Lower leg skin (tissue), 4 donors: ENCODE data around the gene NUDT9. TPM values are rescaled to one million over a fixed set of nuclear protein-coding genes. Genes with fewer than 3 reads are reported as not detected.
"Not testable (repeated sequence)": the region's sequence is repeated elsewhere in the genome, so short reads cannot be mapped to it uniquely, and the experiment has no call there.

Source experiments
- DNase-seq, 2 donors: peaks; one replicate each; pipeline ENCODE4 v3.0.0-alpha.2; 2019; ENCODE audit warnings: low spot score in 2 of 2
- H3K4me3 ChIP-seq: fragments of 200-600 bp; sonication (generic); 2 replicates; pipeline ENCODE4 v1.5.1; 2017; ENCODE audit warnings: mild to moderate bottlenecking, low read depth; ENCODE audit not compliant: poor library complexity, severe bottlenecking
- CTCF ChIP-seq, 3 donors: fragments of 450-650 bp; IDR thresholded peaks; one replicate each; pipeline ENCODE4 v1.5.1; 2016; ENCODE audit warnings: antibody characterized with exemption in 3 of 3, mild to moderate bottlenecking in 3 of 3, moderate library complexity in 2 of 3
- POLR2A ChIP-seq, 2 donors: fragments of 450-650 bp; IDR thresholded peaks; one replicate each; pipeline ENCODE4 v1.6.1; 2016 to 2017; ENCODE audit warnings: antibody characterized with exemption in 2 of 2, mild to moderate bottlenecking in 1 of 2, moderate library complexity in 1 of 2
- WGBS, 2 donors: methylation state at CpG; one replicate each; pipeline ENCODE4 v1.1.5; 2018; 5-methylcytosine and 5-hydroxymethylcytosine counted together
- intact Hi-C: fragments of 100-400 bp; cut with DNase I; formaldehyde crosslinking; loops from one replicate; pipeline ENCODE4 v1.15.0; 2023; ENCODE audit warnings: low total_unique reads
- total RNA-seq, 4 donors: library from RNA; depleted of rRNA; stranded (reverse); fragments of >200 nt; gene quantifications; one replicate each; pipeline ENCODE4 v1.1.0, GENCODE V29; 2016

The NUDT9 gene
- total RNA-seq, 4 donors from 2014 or later, result 12.5 to 30.9 (median 21.7) TPM

DNA sequence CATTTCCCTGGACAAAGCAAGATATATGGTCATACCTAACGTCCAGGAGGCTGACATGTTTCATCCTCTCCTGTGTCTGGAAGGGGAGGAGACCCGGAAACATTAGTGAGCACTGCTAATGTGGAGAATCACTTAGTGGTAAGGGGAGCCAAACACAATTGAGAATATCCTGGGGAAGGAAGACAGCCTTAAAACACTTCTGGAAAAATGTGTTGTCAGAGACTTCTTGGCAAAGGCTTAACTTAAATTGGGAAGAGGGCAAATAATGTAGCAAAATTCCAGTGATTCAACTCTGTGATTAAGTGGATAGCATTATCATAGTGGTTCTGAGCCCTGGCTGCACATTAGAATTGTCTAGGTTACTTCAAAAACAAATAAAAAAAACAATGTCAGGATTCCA is 67.3 kb downstream of the NUDT9 start:
- no peak overlapping the region for H3K4me3 ChIP-seq
- intact Hi-C loops, result no loop called here
- DNase-seq, result no peak
- no peak for TF ChIP-seq POLR2A (IDR thresholded peaks at IDR 0.05)
- TF ChIP-seq CTCF (IDR thresholded peaks at IDR 0.05), result no peak
- 71 to 72% methylated on average over 2 of the region's 2 CpGs for WGBS, 2 donors

DNA sequence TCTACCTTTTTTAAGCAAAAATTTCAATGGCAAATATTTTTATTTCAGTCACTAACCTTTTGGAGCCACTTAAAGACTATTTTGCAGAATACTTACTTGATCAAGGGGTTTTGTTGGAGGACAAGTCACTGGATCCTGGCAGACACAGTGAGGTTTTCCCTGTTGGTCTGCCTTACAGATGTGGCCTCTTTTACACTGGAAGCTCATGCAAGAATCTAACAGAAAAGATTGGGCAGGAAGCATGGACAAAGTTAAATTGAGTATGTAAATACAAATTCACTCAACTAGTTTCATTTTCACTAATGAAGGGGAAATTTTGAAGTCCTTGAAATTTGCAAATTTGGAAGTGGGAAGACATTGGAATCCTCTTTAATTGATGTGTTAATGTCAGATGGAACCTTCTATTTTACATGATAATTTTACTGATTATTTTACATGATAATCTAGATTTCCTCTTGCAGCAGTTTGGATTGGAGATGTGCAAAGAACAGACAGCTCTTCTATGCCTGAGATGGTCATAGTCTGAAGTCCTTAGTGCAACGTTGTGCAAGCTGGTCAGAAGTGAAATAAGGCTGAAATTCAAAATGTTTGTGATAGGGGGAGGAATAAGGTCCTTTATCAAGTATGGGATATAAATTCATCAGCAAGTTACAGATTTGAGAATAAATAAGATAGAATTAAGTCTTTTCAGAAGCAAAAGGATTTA is 68.4 kb downstream of the NUDT9 start:
- H3K4me3 ChIP-seq, result no peak overlapping the region
- no peak for TF ChIP-seq CTCF (IDR thresholded peaks at IDR 0.05)
- TF ChIP-seq POLR2A (IDR thresholded peaks at IDR 0.05), result no peak
- WGBS, 2 donors, result 55 to 65% methylated on average over 1 of the region's 1 CpG
- intact Hi-C loops, result no loop called here
- no peak for DNase-seq

- no peak overlapping the region for H3K4me3 ChIP-seq
- no peak for TF ChIP-seq POLR2A (IDR thresholded peaks at IDR 0.05)
- TF ChIP-seq CTCF (IDR thresholded peaks at IDR 0.05), result no peak
- no peak for DNase-seq
- 74 to 84% methylated on average over 2 of the region's 2 CpGs for WGBS, 2 donors
- intact Hi-C loops, result no loop called here
Observed at GRCh38 chr4:87491436-87491835, 69.1 kb downstream of the NUDT9 start.

- H3K4me3 ChIP-seq, DNase-seq, intact Hi-C loops: not testable (repeated sequence)
- 83 to 89% methylated on average over 2 of the region's 2 CpGs for WGBS, 2 donors
Observed at GRCh38 chr4:87491851-87492250, 69.5 kb downstream of the NUDT9 start.

DNA sequence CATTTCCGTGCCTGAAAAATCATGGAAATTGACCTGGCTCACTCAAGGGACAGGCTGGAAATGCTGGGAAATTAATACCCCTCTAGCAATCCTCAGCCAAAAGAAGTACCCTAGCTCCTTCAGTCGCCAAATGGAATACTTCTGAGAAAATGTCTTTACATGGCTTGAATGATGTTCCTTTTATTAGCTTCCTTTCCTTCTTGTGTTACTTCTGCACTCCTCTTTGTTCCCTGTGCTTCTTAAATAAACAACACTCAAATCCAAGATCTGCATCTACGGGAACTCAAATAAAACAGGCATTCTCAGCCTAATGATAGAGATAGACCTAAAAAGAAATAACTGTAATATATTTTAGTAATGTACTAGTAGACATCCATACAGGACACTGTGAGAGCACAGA is 70.7 kb downstream of the NUDT9 start:
- DNase-seq, result no peak
- TF ChIP-seq CTCF (IDR thresholded peaks at IDR 0.05) (no peak), POLR2A (IDR thresholded peaks at IDR 0.05) (no peak)
- H3K4me3 ChIP-seq, result no peak overlapping the region
- WGBS, 2 donors, result 85 to 88% methylated on average over 3 of the region's 3 CpGs
- intact Hi-C loops, result no loop called here

DNA sequence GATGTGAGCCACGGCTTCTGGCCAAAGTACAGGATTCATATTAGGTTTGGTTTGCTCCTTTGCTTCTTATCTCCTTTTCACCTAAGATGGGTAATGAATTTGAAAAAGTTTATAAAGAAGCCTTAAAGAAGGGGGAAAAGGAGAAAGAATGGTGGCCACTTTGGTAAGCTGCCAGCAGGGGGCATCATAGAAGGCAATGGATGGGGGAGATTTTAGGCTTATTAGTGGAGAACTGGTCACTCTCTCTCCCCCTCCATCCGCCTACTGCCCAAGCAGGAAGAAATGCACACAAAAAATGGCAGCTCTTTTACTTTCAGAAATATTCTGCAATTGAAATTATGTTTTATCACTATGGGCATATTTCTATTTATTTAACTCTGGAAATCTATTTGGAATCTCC is 74.8 kb downstream of the NUDT9 start:
- no peak for TF ChIP-seq CTCF (IDR thresholded peaks at IDR 0.05)
- TF ChIP-seq POLR2A (IDR thresholded peaks at IDR 0.05), result no peak
- WGBS, 2 donors, result 94 to 96% methylated on average over 2 of the region's 2 CpGs
- no peak for DNase-seq
- intact Hi-C loops, result no loop called here
- no peak overlapping the region for H3K4me3 ChIP-seq
